GM19397 (cell line): ENCODE data around the gene KCNN1.
"Not testable (repeated sequence)": the region's sequence is repeated elsewhere in the genome, so short reads cannot be mapped to it uniquely, and the experiment has no call there.

Experiments used
- ATAC-seq: cut with Tn5 transposase; IDR thresholded peaks from one replicate; pipeline ENCODE4 v1.9.1; 2021; ENCODE audit warnings: mild to moderate bottlenecking, moderate library complexity; ENCODE audit not compliant: unreplicated experiment

Gene KCNN1

DNA sequence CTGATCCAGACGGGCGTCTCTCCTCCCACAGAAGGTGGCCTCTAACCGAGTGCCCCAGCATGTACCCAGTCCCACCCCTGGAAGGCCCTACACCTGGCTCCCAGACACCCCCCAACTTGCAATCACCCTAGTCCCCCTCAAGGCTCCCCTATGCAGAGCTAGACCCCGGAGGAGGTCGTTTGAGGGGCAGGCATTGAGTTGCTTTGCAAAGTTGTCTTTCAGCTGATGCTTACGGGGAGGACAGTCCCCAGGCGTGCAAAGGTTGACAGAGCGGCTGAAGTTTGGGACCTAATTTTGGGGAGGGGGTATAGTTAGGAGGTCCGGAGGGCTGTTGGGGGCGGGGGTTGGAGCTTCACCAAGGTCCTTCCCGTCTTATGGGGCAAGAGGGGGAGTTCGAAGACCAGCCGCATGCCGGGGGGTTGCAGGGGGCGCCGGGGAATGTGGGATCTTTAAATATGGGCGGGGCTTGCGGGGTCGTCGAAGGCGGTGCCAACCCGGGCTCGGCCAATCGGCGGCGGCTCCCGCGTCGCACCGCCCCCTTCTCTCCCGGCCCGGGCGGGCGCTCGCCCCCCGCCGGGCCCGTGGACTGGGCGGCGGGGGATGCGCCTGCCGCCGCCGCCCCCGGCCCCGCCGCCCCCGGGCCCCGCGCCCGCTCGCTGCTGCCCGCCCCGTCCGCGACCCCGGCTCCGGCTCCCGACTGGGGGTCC, at the start of gene KCNN1:
Gene KCNN1, plus strand, starts transcription at position 558 of the 707 bp plus-strand sequence. CDS start 6,782 bp downstream, outside the sequence.
- ATAC-seq = no peak

- ATAC-seq = not testable (repeated sequence)
These were observed 48.8 kb upstream of the KCNN1 start for GRCh38 chr19:17918151-17918550.

- ATAC-seq = not testable (repeated sequence)
These were observed 47.8 kb upstream of the KCNN1 start for GRCh38 chr19:17919122-17919521.

DNA sequence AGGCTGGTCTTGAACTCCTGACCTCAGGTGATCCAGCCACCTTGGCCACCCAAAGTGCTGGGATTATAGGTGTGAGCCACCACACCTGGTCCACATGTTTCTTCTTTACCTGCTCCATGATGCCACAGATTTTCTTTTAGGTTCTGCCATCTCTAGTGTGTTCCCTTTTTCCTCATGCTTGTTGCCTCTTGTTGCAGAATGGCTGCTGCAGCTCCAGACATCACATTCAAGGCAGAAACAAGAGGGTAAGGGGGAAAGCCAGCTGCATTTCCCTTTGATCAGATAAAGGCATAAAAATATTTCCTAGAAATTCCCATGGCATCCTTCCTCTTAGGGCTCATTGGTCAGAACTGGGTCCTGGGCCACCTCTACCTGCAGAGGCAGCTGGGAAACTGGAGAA, 46.4 kb upstream of the KCNN1 start:
- ATAC-seq = no peak

DNA sequence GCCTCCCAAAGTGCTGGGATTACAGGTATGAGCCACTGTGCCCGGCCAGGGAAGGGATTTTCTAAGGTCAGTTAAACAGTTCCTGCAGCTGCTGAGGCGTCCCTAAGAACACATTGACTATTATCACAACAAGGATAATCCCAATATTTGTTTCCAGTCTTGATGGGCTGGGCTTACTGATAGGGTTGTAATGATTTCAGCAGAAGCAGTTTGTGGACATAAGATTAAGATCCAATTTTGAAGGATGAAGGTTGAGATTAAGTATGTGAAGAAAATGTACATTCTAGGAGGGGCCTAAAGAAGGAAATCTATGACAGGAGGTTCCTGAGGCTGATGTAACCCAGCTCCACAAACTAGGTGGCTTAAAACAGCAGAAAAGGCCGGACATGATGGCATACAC, 44.8 kb upstream of the KCNN1 start:
- no peak for ATAC-seq

DNA sequence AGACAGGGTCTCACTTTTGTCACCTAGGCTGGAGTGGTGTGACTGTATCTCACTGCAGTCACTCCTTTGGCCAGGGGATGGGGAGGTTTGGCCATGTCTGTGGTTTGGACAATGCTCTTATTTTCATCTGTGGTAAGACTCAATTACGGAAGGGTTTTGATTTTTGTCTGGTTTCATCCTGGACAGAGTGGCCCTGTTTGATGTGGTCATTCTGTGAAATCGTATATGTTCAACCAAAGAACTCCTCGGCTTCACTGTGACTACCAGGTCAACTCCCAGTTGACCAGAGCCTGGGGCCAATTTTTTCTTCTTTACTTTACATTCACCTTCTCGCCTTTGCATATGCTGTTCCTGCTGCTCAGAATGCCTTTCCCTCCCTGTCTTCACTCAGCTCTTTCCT, 40.9 kb upstream of the KCNN1 start:
- ATAC-seq = no peak

GRCh38 chr19:17929056-17929455, 37.9 kb upstream of the KCNN1 start:
- no peak for ATAC-seq

GRCh38 chr19:17931532-17932191, 35.2 kb upstream of the KCNN1 start:
- ATAC-seq = no peak

DNA sequence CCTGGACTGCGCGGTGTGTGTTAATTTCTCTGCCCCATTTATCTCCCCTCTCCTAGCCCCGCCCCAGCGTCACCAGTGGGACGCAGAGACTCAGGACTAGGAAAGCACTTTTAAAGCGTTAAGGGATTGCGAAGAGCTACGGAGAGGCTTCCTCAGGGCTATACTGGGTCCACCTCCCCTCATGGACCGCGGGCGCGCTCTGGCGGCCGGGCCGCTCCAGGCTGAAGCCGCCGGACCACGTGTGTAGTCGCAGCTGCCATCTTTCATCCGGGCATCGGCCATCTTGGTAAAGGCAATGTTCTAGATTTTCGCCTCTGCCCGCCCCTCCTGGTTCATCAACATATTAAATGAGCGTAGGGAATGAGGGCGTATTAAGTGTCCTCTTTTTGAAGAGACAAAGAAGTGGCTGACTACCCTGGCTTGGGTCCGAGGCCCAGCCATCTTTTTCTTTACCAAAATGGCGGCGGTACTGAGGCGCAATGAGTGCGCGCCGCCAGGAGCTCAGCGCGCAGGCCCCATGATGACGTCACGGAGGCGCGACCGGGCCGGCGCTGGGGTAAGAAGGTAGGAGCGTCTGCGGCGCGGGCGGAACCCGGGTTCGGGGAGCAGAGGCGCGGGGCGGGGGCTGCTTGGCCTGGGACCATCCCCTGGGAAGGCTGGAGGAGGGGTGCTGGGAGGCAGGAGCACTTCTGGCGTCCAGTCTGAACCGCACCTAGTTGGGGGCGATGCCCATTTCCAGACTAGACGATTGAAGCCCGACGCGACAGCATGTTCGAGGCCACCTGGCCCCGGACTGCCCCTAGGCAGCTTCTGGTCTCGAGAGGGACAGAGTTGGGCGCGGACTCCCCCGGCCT, 34.2 kb upstream of the KCNN1 start, which contains the start of gene CCDC124:
Gene CCDC124, plus strand, starts transcription at position 531 of the 854 bp plus-strand sequence. CDS start 3,406 bp downstream, outside the sequence.
- peak; percentile 87 for ATAC-seq

DNA sequence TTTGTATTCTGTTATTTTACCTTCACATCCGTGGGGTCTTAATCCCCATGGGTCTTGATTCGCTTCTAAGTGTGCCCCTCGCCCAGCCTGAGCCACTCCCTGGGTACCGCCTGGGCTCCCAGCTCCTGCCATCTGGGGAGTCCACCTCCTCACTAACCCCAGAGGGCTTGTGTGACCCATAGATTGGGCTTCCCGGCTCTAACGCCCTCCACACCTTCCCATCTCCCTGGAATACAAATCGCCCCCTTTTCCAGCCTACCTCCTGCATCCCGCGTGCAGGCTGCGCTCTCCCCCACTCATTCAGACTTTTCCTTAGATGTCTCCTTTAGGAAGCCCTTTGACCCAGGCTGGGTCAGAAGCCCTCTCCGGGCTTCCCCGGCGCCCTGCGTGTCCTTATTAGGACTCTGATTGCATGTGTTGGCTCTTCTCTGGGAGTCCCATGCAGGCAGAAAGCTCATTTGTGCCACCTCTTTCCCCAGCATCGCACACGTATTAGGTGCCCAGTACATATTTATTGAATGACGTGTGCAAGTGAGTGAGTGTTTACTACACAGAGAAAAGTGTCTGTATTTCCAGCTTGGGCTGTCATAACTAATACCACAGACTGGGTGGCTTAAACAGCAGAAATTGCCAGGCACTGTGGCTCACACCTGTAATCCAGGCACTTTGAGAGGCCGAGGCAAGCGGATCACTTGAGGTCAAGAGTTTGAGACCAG, 33.3 kb upstream of the KCNN1 start:
- ATAC-seq = no peak

DNA sequence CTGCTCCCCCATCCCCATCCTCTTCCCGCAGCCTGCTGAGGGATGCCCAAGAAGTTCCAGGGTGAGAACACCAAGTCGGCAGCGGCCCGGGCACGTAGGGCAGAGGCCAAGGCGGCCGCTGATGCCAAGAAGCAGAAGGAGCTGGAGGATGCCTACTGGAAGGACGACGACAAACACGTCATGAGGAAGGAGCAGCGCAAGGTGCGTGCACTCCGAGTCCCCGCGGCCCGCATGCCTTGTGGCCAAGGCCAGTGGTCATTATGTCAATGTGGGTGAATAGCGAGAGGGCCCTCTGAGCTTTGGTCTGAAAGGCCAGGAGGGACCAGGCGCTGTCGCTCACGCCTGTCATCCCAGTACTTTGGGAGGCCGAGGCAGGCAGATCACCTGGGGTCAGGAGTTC, 30.5 kb upstream of the KCNN1 start:
- no peak for ATAC-seq

DNA sequence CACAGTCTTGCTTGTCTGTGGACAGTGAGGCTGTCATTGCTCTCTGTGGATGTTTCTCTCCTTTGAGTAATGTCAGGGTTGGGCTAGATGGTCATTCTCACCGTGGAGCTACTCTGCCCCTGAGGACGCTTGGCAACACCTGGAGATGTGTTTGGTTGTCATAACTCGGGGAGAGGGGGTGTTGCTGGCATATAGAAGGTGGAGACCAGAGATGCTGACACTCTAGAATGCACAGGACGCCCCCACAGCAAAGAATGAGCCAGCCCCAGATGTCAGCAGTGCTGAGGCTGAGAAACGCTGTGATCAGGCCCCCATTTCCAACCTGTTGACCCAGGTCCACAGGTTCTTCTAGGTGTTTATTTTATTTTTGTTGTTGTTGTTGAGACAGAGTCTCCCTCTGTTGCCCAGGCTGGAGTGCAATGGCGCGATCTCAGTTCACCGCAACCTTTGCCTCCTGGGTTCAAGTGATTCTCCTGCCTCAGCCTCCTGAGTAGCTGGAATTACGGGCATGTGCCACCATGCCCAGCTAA, 29.5 kb upstream of the KCNN1 start:
- no peak for ATAC-seq

DNA sequence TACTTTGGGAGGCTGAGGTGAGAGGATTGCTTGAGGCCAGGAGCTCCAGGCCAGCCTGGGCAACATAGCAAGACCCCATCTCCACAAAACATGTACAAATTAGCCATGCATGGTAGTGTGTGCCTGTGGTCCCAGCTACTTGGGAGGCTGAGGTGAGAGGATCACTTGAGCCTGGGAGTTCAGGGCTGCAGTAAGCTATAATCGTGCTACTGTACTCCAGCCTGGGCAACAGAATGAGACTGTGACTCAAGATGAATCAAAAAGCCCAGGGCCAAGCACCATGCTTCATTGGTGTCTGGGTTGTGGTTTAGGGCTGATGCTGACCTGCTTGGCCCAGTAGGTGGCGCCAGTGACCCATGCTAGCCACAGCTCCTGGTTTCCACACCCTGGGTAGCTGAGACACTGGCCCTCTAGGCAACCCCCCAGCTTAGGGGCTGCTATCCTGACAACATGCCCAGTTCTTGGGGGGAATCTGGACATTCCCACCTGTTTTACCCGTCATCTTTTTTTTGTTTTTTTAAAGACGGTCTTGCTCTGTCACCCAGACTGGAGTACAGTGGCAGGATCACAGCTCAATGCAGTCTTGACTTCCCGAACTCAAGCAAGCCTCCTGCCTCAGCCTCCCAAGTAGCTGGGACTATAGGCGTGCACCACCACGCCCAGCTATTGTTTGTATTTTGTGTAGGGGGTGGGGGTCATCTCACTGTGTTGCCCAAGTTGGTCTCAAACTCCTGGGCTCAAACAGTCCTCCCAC, 28.6 kb upstream of the KCNN1 start:
- ATAC-seq = no peak

DNA sequence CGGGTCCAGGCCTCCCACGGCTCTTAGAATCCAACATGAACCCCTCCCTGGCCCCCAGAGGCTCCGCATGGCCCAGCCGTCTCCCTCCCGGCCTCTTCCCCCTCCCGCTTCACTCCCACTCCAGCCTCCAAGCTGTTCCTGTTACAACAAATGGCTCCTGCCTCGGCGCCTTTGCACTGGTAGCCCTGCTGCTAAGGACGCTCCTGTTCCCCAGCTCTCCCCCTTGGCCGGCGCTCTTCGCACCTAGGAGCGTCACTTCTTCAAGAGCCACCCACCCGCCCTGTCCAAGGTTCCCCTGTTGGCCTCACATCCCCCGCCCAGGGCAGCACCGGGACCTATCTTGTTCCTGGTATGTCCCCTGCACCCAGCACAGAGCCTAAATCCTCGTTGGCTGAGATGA, 24.7 kb upstream of the KCNN1 start:
- ATAC-seq = no peak

GRCh38 chr19:17942582-17943273, 24.2 kb upstream of the KCNN1 start:
- ATAC-seq = no peak

- ATAC-seq = no peak
These were observed 23.4 kb upstream of the KCNN1 start for GRCh38 chr19:17943274-17944221.

- no peak for ATAC-seq
These were observed 22.6 kb upstream of the KCNN1 start for GRCh38 chr19:17944301-17944700.
